Breast epithelium (tissue), 4 donors: ENCODE measurements around the gene TXNDC16. TPM values are rescaled to one million over a fixed set of nuclear protein-coding genes. Genes with fewer than 3 reads are reported as not detected.
A peak's percentile ranks its signal among the peaks of the same experiment; 100 is the strongest.

Source experiments
- DNase-seq, 2 donors: peaks; one replicate each; pipeline ENCODE4 v3.0.0-alpha.2; 2019; ENCODE audit warnings: low spot score in 2 of 2
- H3K27ac ChIP-seq, 2 donors: fragments of 200-600 bp; sonication (generic) in 1 of 2; one replicate each; pipeline ENCODE4 v1.5.1; 2016 to 2019; ENCODE audit warnings: mild to moderate bottlenecking in 1 of 2
- H3K27me3 ChIP-seq, 2 donors: fragments of 200-600 bp; sonication (generic) in 1 of 2; one replicate each; pipeline versions ENCODE4 v1.5.1 to v1.6.0; 2017 to 2019; ENCODE audit warnings: control low read depth in 1 of 2, mild to moderate bottlenecking in 1 of 2
- H3K36me3 ChIP-seq: fragments of 200-600 bp; one replicate; pipeline ENCODE4 v1.5.1; 2019
- H3K4me1 ChIP-seq, 2 donors: fragments of 200-600 bp; sonication (generic); one replicate each; pipeline ENCODE4 v1.5.1; 2016 to 2019; ENCODE audit warnings: control low read depth in 1 of 2
- H3K4me3 ChIP-seq, 3 donors: fragments of 200-600 bp; sonication (generic); 1 replicate in 2 of 3; 2 replicates in 1 of 3; pipeline ENCODE4 v1.5.1; 2016 to 2019; ENCODE audit warnings: mild to moderate bottlenecking in 3 of 3, moderate library complexity in 2 of 3
- H3K9me3 ChIP-seq, 2 donors: fragments of 200-600 bp; sonication (generic) in 1 of 2; one replicate each; pipeline ENCODE4 v1.5.1; 2016 to 2019; ENCODE audit warnings: control low read depth in 1 of 2
- CTCF ChIP-seq, 3 donors: fragments of 450-650 bp; IDR thresholded peaks; one replicate each; pipeline ENCODE4 v1.5.1; 2016 to 2017; ENCODE audit warnings: antibody characterized with exemption in 3 of 3, mild to moderate bottlenecking in 3 of 3, moderate library complexity in 3 of 3
- POLR2A ChIP-seq: fragments of 450-650 bp; IDR thresholded peaks from one replicate; pipeline ENCODE4 v1.6.1; 2016; ENCODE audit warnings: antibody characterized with exemption, mild to moderate bottlenecking, moderate library complexity
- POLR2AphosphoS5 ChIP-seq, 3 donors: sonication (generic); formaldehyde crosslinking; IDR thresholded peaks; one replicate each; pipeline ENCODE4 v1.6.1; 2017; ENCODE audit warnings: antibody characterized with exemption in 3 of 3
- intact Hi-C: fragments of 100-400 bp; cut with DNase I; formaldehyde crosslinking; loops from one replicate; pipeline ENCODE4 v1.15.1; 2023; ENCODE audit warnings: low total_unique reads
- total RNA-seq, 3 donors: library from RNA; depleted of rRNA; stranded (reverse); fragments of >200 nt; gene quantifications; one replicate each; pipeline ENCODE4 v1.1.0, GENCODE V29; 2016

TXNDC16 gene
- total RNA-seq: 10 to 100 TPM; 11.5 to 18.3 (median 13.1) TPM

GRCh38 chr14:52552063-52552988 is at the start of gene TXNDC16, which contains the start of gene GPR137C:
Gene TXNDC16 (minus strand): TSS chr14:52552505. CDS start chr14:52543557, 8,948 bp downstream.
Gene GPR137C (plus strand): TSS chr14:52552836. CDS start chr14:52553148, 312 bp downstream.
- H3K27ac ChIP-seq: peak within 1 kb of the TSS; percentile 91 to 92
- intact Hi-C loops: loop anchor here (10.0 kb wide), 1 partner anchor 152 kb away; the partner anchor contains the start of gene PSMC6
- TF ChIP-seq POLR2A (peak; percentile 71), CTCF (IDR thresholded peaks at IDR 0.05) (no peak), POLR2AphosphoS5 (IDR thresholded peaks at IDR 0.05) (peak; percentile 56 to 94 (median 84))
- DNase-seq: peak; percentile 100
- peak within 1 kb of the TSS; percentile 65 to 90 (median 89) for H3K4me3 ChIP-seq
- H3K4me1 ChIP-seq: no peaks in the 10 kb centered on the region
- H3K9me3 ChIP-seq: no peaks in the 10 kb centered on the region
- H3K27me3 ChIP-seq: no peaks in the 10 kb centered on the region
- H3K36me3 ChIP-seq: no peaks in the 10 kb centered on the region

GRCh38 chr14:52599974-52600373 is 47.7 kb upstream of the TXNDC16 start:
- no peak overlapping the region for H3K4me3 ChIP-seq
- no peaks in the 10 kb centered on the region for H3K36me3 ChIP-seq
- no peaks in the 10 kb centered on the region for H3K27me3 ChIP-seq
- no peak for TF ChIP-seq CTCF (IDR thresholded peaks at IDR 0.05)
- TF ChIP-seq POLR2AphosphoS5 (IDR thresholded peaks at IDR 0.05): no peak
- no peak for TF ChIP-seq POLR2A
- H3K27ac ChIP-seq: no peak overlapping the region
- H3K4me1 ChIP-seq: no peaks in the 10 kb centered on the region
- DNase-seq: no peak
- intact Hi-C loops: no loop called here
- H3K9me3 ChIP-seq: peaks cover 9 to 12% of the 10 kb centered on the region in 2 donors

GRCh38 chr14:52598568-52598967 is 46.3 kb upstream of the TXNDC16 start:
- DNase-seq: no peak
- H3K27me3 ChIP-seq: no peaks in the 10 kb centered on the region
- no peak overlapping the region for H3K27ac ChIP-seq
- intact Hi-C loops: no loop called here
- TF ChIP-seq POLR2AphosphoS5 (IDR thresholded peaks at IDR 0.05) (no peak), CTCF (IDR thresholded peaks at IDR 0.05) (no peak), POLR2A (no peak)
- H3K36me3 ChIP-seq: no peaks in the 10 kb centered on the region
- peaks cover 0 to 7% of the 10 kb centered on the region in 2 donors for H3K9me3 ChIP-seq
- H3K4me1 ChIP-seq: no peaks in the 10 kb centered on the region
- H3K4me3 ChIP-seq: no peak overlapping the region

- Histone ChIP-seq H3K9me3 (peaks cover 0 to 7% of the 10 kb centered on the region in 2 donors), H3K4me3 (no peak overlapping the region), H3K27ac (no peak overlapping the region), H3K36me3 (no peaks in the 10 kb centered on the region), H3K27me3 (no peaks in the 10 kb centered on the region), H3K4me1 (no peaks in the 10 kb centered on the region)
- DNase-seq: no peak
- intact Hi-C loops: no loop called here
- TF ChIP-seq CTCF (IDR thresholded peaks at IDR 0.05): no peak
- no peak for TF ChIP-seq POLR2A
- no peak for TF ChIP-seq POLR2AphosphoS5 (IDR thresholded peaks at IDR 0.05)
Measured at GRCh38 chr14:52596861-52597260, 44.6 kb upstream of the TXNDC16 start.

- TF ChIP-seq POLR2AphosphoS5 (IDR thresholded peaks at IDR 0.05) (no peak), CTCF (IDR thresholded peaks at IDR 0.05) (no peak), POLR2A (no peak)
- Histone ChIP-seq H3K27ac (no peak overlapping the region), H3K27me3 (no peaks in the 10 kb centered on the region), H3K9me3 (peaks cover 0 to 7% of the 10 kb centered on the region in 2 donors), H3K4me3 (no peak overlapping the region), H3K36me3 (no peaks in the 10 kb centered on the region), H3K4me1 (no peaks in the 10 kb centered on the region)
- DNase-seq: no peak
- intact Hi-C loops: no loop called here
Measured at GRCh38 chr14:52596320-52596719, 44.0 kb upstream of the TXNDC16 start.
